ENCODE results near the gene RGS6. TPM values are rescaled to one million over a fixed set of nuclear protein-coding genes. Genes with fewer than 3 reads are reported as not detected.

RGS6 gene
- total RNA-seq, 1 donor from 2014 or later = 0.34 TPM

DNA sequence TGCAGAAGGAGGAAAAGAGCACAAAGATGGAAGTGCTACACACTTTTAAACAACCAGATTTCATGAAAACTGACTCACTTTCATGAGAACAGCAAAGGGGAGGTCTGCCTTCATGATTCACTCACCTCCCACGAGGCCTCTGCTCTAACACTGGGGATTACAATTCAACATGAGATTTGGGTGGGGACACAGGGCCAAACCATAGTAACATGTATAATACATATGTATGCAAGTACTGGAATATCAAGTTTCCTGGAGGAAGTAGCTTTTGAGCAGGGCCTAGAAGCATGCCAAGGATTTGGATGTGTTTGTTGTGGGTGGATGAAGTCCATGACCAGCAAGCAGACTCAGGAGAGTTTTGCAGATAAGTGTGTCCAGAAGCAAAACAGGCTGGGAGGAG, 409.0 kb downstream of the RGS6 start:
- H3K27me3 ChIP-seq (ENCODE audit: insufficient read depth, low read length) = no peaks in the 10 kb centered on the region
- no peaks in the 10 kb centered on the region for H3K36me3 ChIP-seq (ENCODE audit: insufficient read depth, low read length)
- Mint-ChIP-seq H3K36me3 (ENCODE audit: low read depth, unreplicated experiment) (peaks cover 2% of the 10 kb centered on the region), H3K27me3 (ENCODE audit: low read depth, unreplicated experiment) (peaks cover 7% of the 10 kb centered on the region), H3K4me1 (ENCODE audit: low read depth, unreplicated experiment) (no peaks in the 10 kb centered on the region), H3K9me3 (ENCODE audit: unreplicated experiment) (peaks cover 18% of the 10 kb centered on the region), H3K4me3 (ENCODE audit: unreplicated experiment) (no peak overlapping the region), H3K27ac (ENCODE audit: unreplicated experiment) (no peak overlapping the region)
- peak; percentile 13 for FAIRE-seq
- no peak overlapping the region for H3K4me3 ChIP-seq (ENCODE audit: insufficient read depth, low read depth, low read length)
- H3K9ac ChIP-seq (ENCODE audit: low read length) = no peak overlapping the region
- H4K20me1 ChIP-seq (ENCODE audit: insufficient read depth, low read length) = no peaks in the 10 kb centered on the region
- no peak overlapping the region for H2AFZ ChIP-seq (ENCODE audit: low read depth, low read length)
- no peak overlapping the region for H3K27ac ChIP-seq (ENCODE audit: low read depth, low read length)
- no peak for DNase-seq (ENCODE audit: low read depth)
- H3K79me2 ChIP-seq (ENCODE audit: insufficient read depth, low read length) = no peaks in the 10 kb centered on the region
- no peak for TF ChIP-seq EZH2 (IDR thresholded peaks at IDR 0.05; ENCODE audit: insufficient read depth, low read length)
- TF ChIP-seq, protein P1, sequence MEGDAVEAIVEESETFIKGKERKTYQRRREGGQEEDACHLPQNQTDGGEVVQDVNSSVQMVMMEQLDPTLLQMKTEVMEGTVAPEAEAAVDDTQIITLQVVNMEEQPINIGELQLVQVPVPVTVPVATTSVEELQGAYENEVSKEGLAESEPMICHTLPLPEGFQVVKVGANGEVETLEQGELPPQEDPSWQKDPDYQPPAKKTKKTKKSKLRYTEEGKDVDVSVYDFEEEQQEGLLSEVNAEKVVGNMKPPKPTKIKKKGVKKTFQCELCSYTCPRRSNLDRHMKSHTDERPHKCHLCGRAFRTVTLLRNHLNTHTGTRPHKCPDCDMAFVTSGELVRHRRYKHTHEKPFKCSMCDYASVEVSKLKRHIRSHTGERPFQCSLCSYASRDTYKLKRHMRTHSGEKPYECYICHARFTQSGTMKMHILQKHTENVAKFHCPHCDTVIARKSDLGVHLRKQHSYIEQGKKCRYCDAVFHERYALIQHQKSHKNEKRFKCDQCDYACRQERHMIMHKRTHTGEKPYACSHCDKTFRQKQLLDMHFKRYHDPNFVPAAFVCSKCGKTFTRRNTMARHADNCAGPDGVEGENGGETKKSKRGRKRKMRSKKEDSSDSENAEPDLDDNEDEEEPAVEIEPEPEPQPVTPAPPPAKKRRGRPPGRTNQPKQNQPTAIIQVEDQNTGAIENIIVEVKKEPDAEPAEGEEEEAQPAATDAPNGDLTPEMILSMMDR (IDR thresholded peaks at IDR 0.05; ENCODE audit: insufficient read depth, low read depth, low read length) = no peak
- H3K4me1 ChIP-seq (ENCODE audit: insufficient read depth, low read length) = no peaks in the 10 kb centered on the region
- no peak overlapping the region for H3K4me2 ChIP-seq (ENCODE audit: low read length)
- no peaks in the 10 kb centered on the region for H3K9me3 ChIP-seq (ENCODE audit: insufficient read depth, low read depth, low read length)

DNA sequence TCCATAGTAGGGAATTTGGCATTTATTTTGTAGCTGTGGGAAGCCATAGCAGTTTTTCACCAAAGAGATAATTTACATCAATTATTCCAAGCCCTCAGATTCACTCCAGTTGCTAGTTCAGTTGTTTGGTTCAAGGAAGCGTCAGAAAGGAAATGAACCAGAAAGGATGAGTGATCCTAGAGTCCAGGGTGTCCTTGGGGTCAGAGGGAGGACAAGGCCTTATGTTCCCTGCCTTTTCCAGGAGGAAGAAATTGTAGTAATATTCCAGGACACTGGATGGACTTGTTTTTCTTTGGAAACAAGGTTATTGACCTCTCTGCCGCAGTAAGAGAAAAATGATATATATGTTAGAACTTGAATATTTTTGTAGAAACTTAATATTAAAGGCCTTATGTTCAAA, 409.5 kb downstream of the RGS6 start:
- Histone ChIP-seq H3K9me3 (ENCODE audit: insufficient read depth, low read depth, low read length) (no peaks in the 10 kb centered on the region), H3K36me3 (ENCODE audit: insufficient read depth, low read length) (no peaks in the 10 kb centered on the region), H2AFZ (ENCODE audit: low read depth, low read length) (no peak overlapping the region), H3K4me1 (ENCODE audit: insufficient read depth, low read length) (no peaks in the 10 kb centered on the region), H3K27me3 (ENCODE audit: insufficient read depth, low read length) (no peaks in the 10 kb centered on the region), H3K9ac (ENCODE audit: low read length) (no peak overlapping the region), H4K20me1 (ENCODE audit: insufficient read depth, low read length) (no peaks in the 10 kb centered on the region), H3K79me2 (ENCODE audit: insufficient read depth, low read length) (no peaks in the 10 kb centered on the region), H3K27ac (ENCODE audit: low read depth, low read length) (no peak overlapping the region), H3K4me2 (ENCODE audit: low read length) (no peak overlapping the region), H3K4me3 (ENCODE audit: insufficient read depth, low read depth, low read length) (no peak overlapping the region)
- FAIRE-seq (no peak), DNase-seq (ENCODE audit: low read depth) (no peak)
- peaks cover 18% of the 10 kb centered on the region for H3K9me3 Mint-ChIP-seq (ENCODE audit: unreplicated experiment)
- H3K36me3 Mint-ChIP-seq (ENCODE audit: low read depth, unreplicated experiment) = peaks cover 2% of the 10 kb centered on the region
- H3K4me1 Mint-ChIP-seq (ENCODE audit: low read depth, unreplicated experiment) = no peaks in the 10 kb centered on the region
- no peak overlapping the region for H3K4me3 Mint-ChIP-seq (ENCODE audit: unreplicated experiment)
- H3K27me3 Mint-ChIP-seq (ENCODE audit: low read depth, unreplicated experiment) = peaks cover 4% of the 10 kb centered on the region
- no peak overlapping the region for H3K27ac Mint-ChIP-seq (ENCODE audit: unreplicated experiment)
- no peak for TF ChIP-seq EZH2 (IDR thresholded peaks at IDR 0.05; ENCODE audit: insufficient read depth, low read length)
- TF ChIP-seq, protein P1 (IDR thresholded peaks at IDR 0.05; ENCODE audit: insufficient read depth, low read depth, low read length) = no peak

DNA sequence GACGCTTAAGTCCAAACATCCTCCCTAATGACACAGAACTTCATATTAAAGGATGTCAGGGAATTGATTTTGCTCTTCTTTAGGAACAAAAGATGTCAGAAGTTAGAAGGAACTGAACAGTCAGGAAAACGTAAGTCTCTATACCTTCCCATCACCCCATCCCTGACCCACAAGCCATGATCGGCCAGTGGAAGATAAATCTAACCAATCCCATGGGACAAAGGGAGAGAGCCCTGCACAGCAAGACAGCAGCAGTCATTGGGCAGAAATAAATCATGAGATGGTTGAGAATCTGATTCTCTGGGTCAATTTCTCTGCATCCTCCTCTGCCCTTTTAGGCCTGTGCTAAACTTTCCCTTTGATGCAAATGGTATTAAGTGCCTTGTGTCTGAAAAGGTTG, 414.9 kb downstream of the RGS6 start:
- Mint-ChIP-seq H3K4me1 (ENCODE audit: low read depth, unreplicated experiment) (no peaks in the 10 kb centered on the region), H3K9me3 (ENCODE audit: unreplicated experiment) (peaks cover 4% of the 10 kb centered on the region), H3K4me3 (ENCODE audit: unreplicated experiment) (no peak overlapping the region), H3K27me3 (ENCODE audit: low read depth, unreplicated experiment) (no peaks in the 10 kb centered on the region), H3K27ac (ENCODE audit: unreplicated experiment) (no peak overlapping the region), H3K36me3 (ENCODE audit: low read depth, unreplicated experiment) (no peaks in the 10 kb centered on the region)
- Histone ChIP-seq H3K27me3 (ENCODE audit: insufficient read depth, low read length) (no peaks in the 10 kb centered on the region), H3K36me3 (ENCODE audit: insufficient read depth, low read length) (no peaks in the 10 kb centered on the region), H3K4me1 (ENCODE audit: insufficient read depth, low read length) (no peaks in the 10 kb centered on the region), H3K9me3 (ENCODE audit: insufficient read depth, low read depth, low read length) (no peaks in the 10 kb centered on the region), H3K9ac (ENCODE audit: low read length) (no peak overlapping the region), H3K79me2 (ENCODE audit: insufficient read depth, low read length) (no peaks in the 10 kb centered on the region), H2AFZ (ENCODE audit: low read depth, low read length) (no peak overlapping the region), H3K4me3 (ENCODE audit: insufficient read depth, low read depth, low read length) (no peak overlapping the region), H3K27ac (ENCODE audit: low read depth, low read length) (no peak overlapping the region), H4K20me1 (ENCODE audit: insufficient read depth, low read length) (no peaks in the 10 kb centered on the region), H3K4me2 (ENCODE audit: low read length) (no peak overlapping the region)
- DNase-seq (ENCODE audit: low read depth) (no peak), FAIRE-seq (no peak)
- TF ChIP-seq, protein P1 (IDR thresholded peaks at IDR 0.05; ENCODE audit: insufficient read depth, low read depth, low read length) = no peak
- TF ChIP-seq EZH2 (IDR thresholded peaks at IDR 0.05; ENCODE audit: insufficient read depth, low read length) = no peak

Measured in astrocyte (in vitro differentiated cells and primary cell).